GM23248 (cell line): ENCODE data around the gene ENO2. TPM values are rescaled to one million over a fixed set of nuclear protein-coding genes. Genes with fewer than 3 reads are reported as not detected.

Source experiments
- DNase-seq: peaks from one replicate; pipeline ENCODE4 v3.0.0-alpha.2; 2015
- H2AFZ ChIP-seq: fragments of 200-600 bp; sonication (generic); 2 replicates; pipeline ENCODE4 v1.6.1; 2016; ENCODE audit warnings: antibody characterized with exemption
- H3F3A ChIP-seq: fragments of 200-600 bp; sonication (generic); 2 replicates; pipeline ENCODE4 v1.6.1; 2016; ENCODE audit warnings: mild to moderate bottlenecking, antibody characterized with exemption, mixed run types; ENCODE audit not compliant: insufficient read depth
- H3K27ac ChIP-seq: fragments of 200-600 bp; sonication (generic); 2 replicates; pipeline ENCODE4 v1.5.1; 2016; ENCODE audit warnings: mild to moderate bottlenecking
- H3K27me3 ChIP-seq: fragments of 200-600 bp; sonication (generic); replicated peaks from 2 replicates; pipeline ENCODE4 v1.6.1; 2016; ENCODE audit warnings: mild to moderate bottlenecking; ENCODE audit not compliant: insufficient read depth
- H3K36me3 ChIP-seq: fragments of 200-600 bp; sonication (generic); 2 replicates; pipeline ENCODE4 v1.6.1; 2016; ENCODE audit warnings: low read depth, mild to moderate bottlenecking
- H3K4me1 ChIP-seq: fragments of 200-600 bp; sonication (generic); 2 replicates; pipeline ENCODE4 v1.6.1; 2016; ENCODE audit warnings: mild to moderate bottlenecking; ENCODE audit not compliant: insufficient read depth
- H3K4me2 ChIP-seq: fragments of 200-600 bp; sonication (generic); one replicate; pipeline ENCODE4 v1.6.1; 2016; ENCODE audit warnings: mild to moderate bottlenecking; ENCODE audit not compliant: unreplicated experiment
- H3K4me3 ChIP-seq: fragments of 200-600 bp; sonication (generic); 2 replicates; pipeline ENCODE4 v1.5.1; 2016; ENCODE audit warnings: mild to moderate bottlenecking
- H3K79me2 ChIP-seq: fragments of 200-600 bp; sonication (generic); 2 replicates; pipeline ENCODE4 v1.6.1; 2016; ENCODE audit warnings: mild to moderate bottlenecking; ENCODE audit not compliant: insufficient read depth
- H3K9ac ChIP-seq: fragments of 200-600 bp; sonication (generic); 2 replicates; pipeline ENCODE4 v1.6.1; 2016; ENCODE audit warnings: mild to moderate bottlenecking
- H3K9me2 ChIP-seq: fragments of 200-600 bp; sonication (generic); 2 replicates; pipeline ENCODE4 v1.6.1; 2016; ENCODE audit warnings: mixed run types, mild to moderate bottlenecking, moderate library complexity; ENCODE audit not compliant: insufficient read depth
- H3K9me3 ChIP-seq: fragments of 200-600 bp; sonication (generic); one replicate; pipeline ENCODE4 v1.6.1; 2017; ENCODE audit warnings: low read depth
- H4K20me1 ChIP-seq: fragments of 200-600 bp; sonication (generic); 2 replicates; pipeline ENCODE4 v1.6.0; 2016; ENCODE audit not compliant: insufficient read depth
- EZH2 ChIP-seq: fragments of 200-600 bp; sonication (generic); IDR thresholded peaks from 2 replicates; pipeline ENCODE4 v1.6.1; 2018; ENCODE audit warnings: antibody characterized with exemption, mild to moderate bottlenecking; ENCODE audit not compliant: insufficient read depth, poor library complexity, severe bottlenecking
- EZH2phosphoT487 ChIP-seq: fragments of 200-600 bp; sonication (generic); IDR thresholded peaks from 2 replicates; pipeline ENCODE4 v1.6.1; 2018; ENCODE audit warnings: antibody characterized with exemption, moderate library complexity, mild to moderate bottlenecking, low read depth; ENCODE audit not compliant: insufficient read depth
- WGBS, 2 experiments: methylation state at CpG; one replicate each; pipeline ENCODE4 v1.1.6; 2015 to 2017; ENCODE audit warnings: low lambda C conversion rate in 2 of 2, low coverage in 1 of 2; ENCODE audit errors: missing lambda C conversion rate in 2 of 2; 5-methylcytosine and 5-hydroxymethylcytosine counted together
- in situ Hi-C: fragments of 300-500 bp; cut with MboI; formaldehyde crosslinking; loops from 2 replicates; pipeline ENCODE4 v1.15.0; 2020
- polyA plus RNA-seq: library from polyadenylated mRNA; unstranded; fragments of >200 nt; fragmentation: Nextera tagmentation; extraction: Ambion mirVana; gene quantifications from 2 replicates; pipeline ENCODE4 v1.2.1, GENCODE V29; 2016
- total RNA-seq: library from RNA; depleted of rRNA; stranded (reverse); fragments of >200 nt; shearing (Covaris generic); gene quantifications from 2 replicates; pipeline ENCODE4 v1.2.3, GENCODE V29; 2014

The ENO2 gene
- total and polyA plus RNA-seq, 2 experiments from 2014 or later = 10.1 to 34.2 TPM

- DNase-seq = no peak
- Histone ChIP-seq H3K4me2 (no peak overlapping the region), H3K4me3 (no peak overlapping the region), H3K9me3 (no peaks in the 10 kb centered on the region), H4K20me1 (no peaks in the 10 kb centered on the region), H2AFZ (peak overlapping the region; percentile 14; the same call in 1 of the 2 replicates), H3K36me3 (no peaks in the 10 kb centered on the region), H3F3A (peaks cover 35% of the 10 kb centered on the region), H3K27ac (no peak overlapping the region), H3K4me1 (peaks cover 29% of the 10 kb centered on the region), H3K9me2 (no peaks in the 10 kb centered on the region), H3K79me2 (peaks cover 18% of the 10 kb centered on the region), H3K27me3 (no peaks in the 10 kb centered on the region), H3K9ac (0 out of 2 replicates have a peak overlapping the region, but pooled peaks have one; percentile 91)
- TF ChIP-seq EZH2 (no peak), EZH2phosphoT487 (no peak)
- WGBS, 2 experiments = 40 to 42% methylated on average over 6 of the region's 6 CpGs
- in situ Hi-C loops = no loop called here
Measured at GRCh38 chr12:6923851-6924250, 9.5 kb downstream of the ENO2 start.

- Histone ChIP-seq H3K9me3 (no peaks in the 10 kb centered on the region), H2AFZ (peak overlapping the region; percentile 86), H4K20me1 (no peaks in the 10 kb centered on the region), H3K4me1 (peaks cover 37% of the 10 kb centered on the region), H3K4me2 (peak overlapping the region; percentile 99), H3F3A (peaks cover 35% of the 10 kb centered on the region), H3K36me3 (no peaks in the 10 kb centered on the region), H3K79me2 (peaks cover 31% of the 10 kb centered on the region), H3K9me2 (no peaks in the 10 kb centered on the region), H3K9ac (peak overlapping the region; percentile 91), H3K4me3 (peak overlapping the region; percentile 58; the same call in 1 of the 2 replicates), H3K27ac (peak overlapping the region; percentile 85), H3K27me3 (no peaks in the 10 kb centered on the region)
- no peak for DNase-seq
- WGBS, 2 experiments = 0% methylated on average over 1 of the region's 1 CpG; no CpG with 5 or more reads in 1 of the 2 experiments
- in situ Hi-C loops = no loop called here
- no peak for TF ChIP-seq EZH2phosphoT487
- no peak for TF ChIP-seq EZH2
Measured at GRCh38 chr12:6925239-6925539, 10.8 kb downstream of the ENO2 start.

GRCh38 chr12:6925540-6926279 is 11.3 kb downstream of the ENO2 start:
- H4K20me1 ChIP-seq = 0 out of 2 replicates have a peak, but pooled peaks cover under 1% of the 10 kb centered on the region
- in situ Hi-C loops = no loop called here
- peaks cover 35% of the 10 kb centered on the region for H3F3A ChIP-seq
- DNase-seq = peak; percentile 92
- TF ChIP-seq EZH2phosphoT487 (no peak), EZH2 (no peak)
- peaks cover 36% of the 10 kb centered on the region for H3K79me2 ChIP-seq
- peak overlapping the region; percentile 85 for H3K27ac ChIP-seq
- peaks cover 40% of the 10 kb centered on the region for H3K4me1 ChIP-seq
- 1 to 5% methylated on average over 8 of the region's 8 CpGs for WGBS, 2 experiments
- no peaks in the 10 kb centered on the region for H3K9me3 ChIP-seq
- H3K9ac ChIP-seq = peak overlapping the region; percentile 91
- H3K36me3 ChIP-seq = no peaks in the 10 kb centered on the region
- no peaks in the 10 kb centered on the region for H3K27me3 ChIP-seq
- no peaks in the 10 kb centered on the region for H3K9me2 ChIP-seq
- H2AFZ ChIP-seq = peak overlapping the region; percentile 86
- peak overlapping the region; percentile 93 for H3K4me3 ChIP-seq
- peak overlapping the region; percentile 99 for H3K4me2 ChIP-seq

GRCh38 chr12:6927379-6928021 is 13.1 kb downstream of the ENO2 start, which contains the start of gene ATN1:
Gene ATN1, plus strand, starts transcription at chr12:6927959. Its CDS starts 6,043 bp downstream, at chr12:6934002.
- Histone ChIP-seq H3K9me2 (no peaks in the 10 kb centered on the region), H3K4me1 (peaks cover 44% of the 10 kb centered on the region), H3K9me3 (no peaks in the 10 kb centered on the region), H3K36me3 (0 out of 2 replicates have a peak, but pooled peaks cover 6% of the 10 kb centered on the region), H3K27ac (peak within 1 kb of the TSS; percentile 85), H3K4me3 (peak within 1 kb of the TSS; percentile 99), H4K20me1 (peaks cover 10% of the 10 kb centered on the region; the same call in 1 of the 2 replicates), H3K79me2 (peaks cover 54% of the 10 kb centered on the region), H3K9ac (peak within 1 kb of the TSS; percentile 96), H2AFZ (peak within 1 kb of the TSS; percentile 86), H3F3A (peaks cover 45% of the 10 kb centered on the region), H3K4me2 (peak within 1 kb of the TSS; percentile 99), H3K27me3 (no peaks in the 10 kb centered on the region)
- 1% methylated on average over 17 to 63 of the region's 66 CpGs for WGBS, 2 experiments
- TF ChIP-seq EZH2phosphoT487 = no peak
- no peak for TF ChIP-seq EZH2
- in situ Hi-C loops = no loop called here
- peak; percentile 76 for DNase-seq
